SK-N-MC (cell line): ENCODE results near the gene TMEM41A.

ENCODE experiments used
- DNase-seq: peaks from one replicate; pipeline ENCODE4 v3.0.0-alpha.2; 2011; ENCODE audit warnings: low read depth, low spot score
- H3K27ac ChIP-seq: fragments of 200-600 bp; sonication (generic); 2 replicates; pipeline ENCODE4 v1.5.1; 2016; ENCODE audit warnings: mixed run types
- H3K36me3 ChIP-seq: fragments of 200-600 bp; sonication (generic); 2 replicates; pipeline ENCODE4 v1.6.1; 2017; ENCODE audit warnings: antibody characterized with exemption, low read length, mixed read lengths; ENCODE audit not compliant: insufficient read depth
- H3K4me3 ChIP-seq: fragments of 200-600 bp; sonication (generic); 2 replicates; pipeline ENCODE4 v1.5.1; 2016
- H3K9ac ChIP-seq: fragments of 200-600 bp; sonication (generic); 2 replicates; pipeline ENCODE4 v1.8.0; 2017; ENCODE audit warnings: mixed run types, mixed read lengths; ENCODE audit not compliant: insufficient read length
- H3K9me3 ChIP-seq: fragments of 200-600 bp; sonication (generic); 2 replicates; pipeline ENCODE4 v1.6.1; 2017; ENCODE audit warnings: low read depth, mild to moderate bottlenecking, antibody characterized with exemption, low read length, moderate library complexity, mixed read lengths
- EZH2 ChIP-seq: fragments of 200-600 bp; sonication (generic); IDR thresholded peaks from one replicate; pipeline ENCODE4 v1.6.1; 2017; ENCODE audit warnings: antibody characterized with exemption
- FOXP2 ChIP-seq: optimal IDR thresholded peaks from 2 replicates; pipeline ENCODE3; 2011; ENCODE audit warnings: mild to moderate bottlenecking, moderate library complexity; ENCODE audit not compliant: insufficient read depth; ENCODE audit errors: extremely low read length, control extremely low read depth
- POLR2AphosphoS5 ChIP-seq: IDR thresholded peaks from 2 replicates; pipeline ENCODE4 v1.6.1; 2012; ENCODE audit warnings: mild to moderate bottlenecking, low read depth, low read length, borderline replicate concordance

TMEM41A gene

DNA sequence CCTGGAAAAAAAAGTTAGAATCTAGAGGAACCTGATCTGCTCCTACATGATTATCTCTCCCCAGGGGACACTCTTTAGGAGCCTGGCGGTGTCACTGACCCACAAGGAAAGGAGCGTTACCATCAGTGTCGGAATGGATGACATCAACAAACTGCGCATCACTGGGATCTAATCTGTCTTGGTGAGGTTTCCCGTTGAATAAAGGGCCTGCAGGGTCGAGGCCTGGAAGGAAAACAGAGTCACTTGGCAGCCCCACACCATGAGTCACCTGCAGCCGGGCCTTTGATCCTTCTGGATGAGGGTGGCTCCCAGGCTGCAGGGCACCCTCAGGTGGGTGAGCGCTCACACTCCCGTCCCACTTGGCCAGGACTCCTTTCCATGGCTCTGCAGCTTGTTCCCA, 28.5 kb upstream of the TMEM41A start:
- no peaks in the 10 kb centered on the region for H3K36me3 ChIP-seq
- no peak overlapping the region for H3K9ac ChIP-seq
- no peak overlapping the region for H3K4me3 ChIP-seq
- no peak for DNase-seq
- no peak overlapping the region for H3K27ac ChIP-seq
- TF ChIP-seq POLR2AphosphoS5 = no peak
- TF ChIP-seq FOXP2 = no peak
- H3K9me3 ChIP-seq = no peaks in the 10 kb centered on the region

DNA sequence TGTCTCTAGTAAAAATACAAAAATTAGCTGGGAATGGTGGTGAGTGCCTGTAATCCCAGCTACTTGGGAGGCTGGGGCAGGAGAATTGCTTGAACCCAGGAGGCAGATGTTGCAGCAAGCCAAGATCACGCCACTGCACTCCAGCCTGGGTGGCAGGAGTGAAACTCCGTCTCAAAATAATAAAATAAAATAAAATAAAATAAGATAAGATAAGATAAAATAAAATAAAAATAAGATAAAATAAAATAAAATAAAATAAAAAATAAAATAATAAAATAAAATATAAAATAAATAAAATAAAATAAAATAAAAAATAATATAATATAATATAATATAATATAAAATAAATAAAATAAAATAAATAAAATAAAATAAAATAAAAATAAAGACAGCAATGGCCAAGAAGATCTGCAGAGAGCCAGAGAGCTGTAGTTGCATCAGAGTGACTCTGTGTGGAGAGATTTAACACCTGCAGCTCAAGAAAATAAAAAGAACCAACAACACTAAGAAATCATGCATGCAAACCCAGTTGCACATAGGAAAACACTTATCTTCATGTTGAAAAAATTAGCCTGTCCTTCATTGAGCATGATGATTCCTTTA, 27.6 kb upstream of the TMEM41A start:
- Histone ChIP-seq H3K27ac (no peak overlapping the region), H3K9ac (no peak overlapping the region), H3K9me3 (no peaks in the 10 kb centered on the region), H3K4me3 (no peak overlapping the region), H3K36me3 (no peaks in the 10 kb centered on the region)
- TF ChIP-seq POLR2AphosphoS5 = no peak
- no peak for TF ChIP-seq FOXP2
- no peak for TF ChIP-seq EZH2
- no peak for DNase-seq

DNA sequence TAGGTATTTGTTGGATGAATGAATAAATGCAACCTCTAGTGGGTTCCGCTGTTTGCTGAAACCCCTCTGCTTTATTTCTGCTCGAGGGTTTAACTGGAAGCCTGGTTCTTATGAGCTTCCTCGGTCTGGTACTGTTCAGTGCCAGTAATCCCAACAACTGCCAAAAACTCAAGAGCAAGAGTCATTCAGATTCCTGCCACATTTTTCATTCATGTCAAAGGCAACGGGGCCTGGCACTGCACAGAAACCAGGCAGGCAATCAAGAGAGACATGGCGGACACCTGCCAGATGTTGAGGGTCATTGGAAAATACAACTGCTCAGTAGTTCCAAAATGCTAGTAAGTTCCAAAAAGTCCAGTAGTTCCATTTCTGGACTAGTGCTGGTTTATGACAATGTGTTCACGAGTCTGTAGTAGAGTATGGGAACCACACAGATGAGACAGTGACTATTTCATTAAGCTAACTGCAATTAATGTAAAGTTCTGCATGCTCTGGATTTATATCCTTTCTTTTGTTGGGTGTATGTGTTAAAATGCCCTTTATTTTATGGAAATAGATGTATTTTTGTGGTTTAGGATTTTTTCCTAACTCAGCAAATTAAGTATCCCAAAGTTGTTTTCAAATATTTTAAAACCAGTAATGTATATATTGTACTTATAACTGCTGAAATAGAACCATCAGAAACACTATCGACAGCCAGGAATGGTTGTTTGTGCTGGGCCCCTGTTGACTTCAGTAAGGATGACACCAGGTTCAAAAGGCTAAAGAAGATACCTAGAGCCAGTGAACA, 22.7 kb upstream of the TMEM41A start:
- H3K9ac ChIP-seq = no peak overlapping the region
- no peaks in the 10 kb centered on the region for H3K36me3 ChIP-seq
- H3K4me3 ChIP-seq = no peak overlapping the region
- no peaks in the 10 kb centered on the region for H3K9me3 ChIP-seq
- TF ChIP-seq POLR2AphosphoS5 = no peak
- TF ChIP-seq EZH2 = no peak
- TF ChIP-seq FOXP2 = no peak
- no peak for DNase-seq
- H3K27ac ChIP-seq = no peak overlapping the region

DNA sequence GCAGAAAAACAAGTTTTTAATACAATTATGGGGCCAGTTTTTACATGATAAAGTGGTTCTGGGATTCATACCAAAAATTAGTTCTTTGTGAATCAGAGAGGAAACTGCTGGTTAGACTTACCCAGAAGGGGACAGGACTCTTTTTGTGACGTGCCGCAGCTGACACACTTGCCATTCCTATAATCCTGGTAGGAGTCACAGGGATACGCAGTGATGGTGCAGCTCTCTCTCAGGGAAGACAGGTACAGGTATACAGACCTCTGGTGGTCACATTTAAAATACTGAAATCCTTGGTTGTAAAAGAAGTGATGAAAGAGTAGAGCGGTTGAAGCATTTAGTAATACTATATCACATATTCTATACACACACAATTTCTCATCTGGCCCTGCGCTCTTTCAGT, 20.2 kb upstream of the TMEM41A start:
- no peaks in the 10 kb centered on the region for H3K36me3 ChIP-seq
- H3K4me3 ChIP-seq = no peak overlapping the region
- DNase-seq = no peak
- H3K27ac ChIP-seq = no peak overlapping the region
- H3K9me3 ChIP-seq = no peaks in the 10 kb centered on the region
- H3K9ac ChIP-seq = no peak overlapping the region
- no peak for TF ChIP-seq EZH2
- no peak for TF ChIP-seq FOXP2
- TF ChIP-seq POLR2AphosphoS5 = no peak

DNA sequence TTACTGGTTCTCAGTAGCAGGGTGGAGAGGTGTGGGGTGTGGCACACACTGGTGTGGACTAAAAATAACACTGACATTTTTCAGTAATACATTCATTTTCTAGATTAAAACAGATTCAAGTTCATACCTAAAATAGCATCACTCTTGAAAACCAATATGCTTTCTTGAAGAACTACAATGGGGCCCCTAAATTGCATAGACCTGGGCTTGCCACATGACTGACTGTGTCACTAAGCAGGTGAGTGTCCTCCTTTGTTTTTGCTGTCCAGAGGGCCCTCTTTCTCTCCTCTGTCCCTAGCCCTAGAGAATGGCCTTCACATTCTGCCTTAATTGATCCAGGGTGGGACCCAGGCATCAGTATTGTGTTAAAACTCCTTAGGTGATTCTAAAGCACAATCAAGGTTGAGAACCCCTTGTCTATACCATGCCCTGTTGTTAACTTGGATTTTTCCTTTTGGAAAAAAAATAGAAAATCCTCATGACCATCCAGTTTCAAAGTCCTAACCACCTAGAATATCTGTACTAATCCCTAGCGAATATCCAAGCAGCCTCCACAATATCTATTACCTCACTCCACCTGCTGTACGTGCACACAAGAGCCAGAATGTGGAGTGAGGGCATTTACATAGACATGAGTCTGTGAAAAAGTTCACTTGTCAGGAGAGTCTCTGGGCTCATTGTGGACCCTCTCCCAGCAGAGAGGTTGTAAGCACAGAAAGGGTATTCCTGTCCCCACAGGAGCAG, 18.7 kb upstream of the TMEM41A start:
- no peak overlapping the region for H3K27ac ChIP-seq
- H3K36me3 ChIP-seq = no peaks in the 10 kb centered on the region
- DNase-seq = no peak
- no peak overlapping the region for H3K4me3 ChIP-seq
- TF ChIP-seq POLR2AphosphoS5 (no peak), EZH2 (no peak), FOXP2 (no peak)
- no peaks in the 10 kb centered on the region for H3K9me3 ChIP-seq
- H3K9ac ChIP-seq = no peak overlapping the region

DNA sequence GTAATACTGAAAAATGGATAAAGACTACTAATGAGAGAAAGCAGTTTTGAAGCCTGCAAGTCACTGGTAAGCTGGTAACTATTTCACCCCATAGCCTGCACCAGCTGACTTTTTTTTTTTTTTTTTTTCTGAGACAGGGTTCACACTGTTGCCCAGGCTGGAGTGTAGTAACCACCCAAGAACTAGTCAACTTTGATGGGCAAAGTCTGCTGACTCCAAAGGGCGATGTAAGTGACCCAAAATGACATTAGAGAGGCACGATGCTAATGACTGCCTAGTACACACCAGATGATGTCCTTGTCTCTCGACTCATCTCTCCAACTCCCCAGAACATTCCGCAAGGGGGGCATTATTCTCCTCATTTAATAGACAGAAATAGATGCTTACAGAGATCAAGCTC, 12.9 kb upstream of the TMEM41A start:
- Histone ChIP-seq H3K36me3 (no peaks in the 10 kb centered on the region), H3K9ac (no peak overlapping the region), H3K9me3 (no peaks in the 10 kb centered on the region), H3K4me3 (no peak overlapping the region), H3K27ac (no peak overlapping the region)
- DNase-seq = no peak
- TF ChIP-seq POLR2AphosphoS5 = no peak
- TF ChIP-seq FOXP2 = no peak
- no peak for TF ChIP-seq EZH2

DNA sequence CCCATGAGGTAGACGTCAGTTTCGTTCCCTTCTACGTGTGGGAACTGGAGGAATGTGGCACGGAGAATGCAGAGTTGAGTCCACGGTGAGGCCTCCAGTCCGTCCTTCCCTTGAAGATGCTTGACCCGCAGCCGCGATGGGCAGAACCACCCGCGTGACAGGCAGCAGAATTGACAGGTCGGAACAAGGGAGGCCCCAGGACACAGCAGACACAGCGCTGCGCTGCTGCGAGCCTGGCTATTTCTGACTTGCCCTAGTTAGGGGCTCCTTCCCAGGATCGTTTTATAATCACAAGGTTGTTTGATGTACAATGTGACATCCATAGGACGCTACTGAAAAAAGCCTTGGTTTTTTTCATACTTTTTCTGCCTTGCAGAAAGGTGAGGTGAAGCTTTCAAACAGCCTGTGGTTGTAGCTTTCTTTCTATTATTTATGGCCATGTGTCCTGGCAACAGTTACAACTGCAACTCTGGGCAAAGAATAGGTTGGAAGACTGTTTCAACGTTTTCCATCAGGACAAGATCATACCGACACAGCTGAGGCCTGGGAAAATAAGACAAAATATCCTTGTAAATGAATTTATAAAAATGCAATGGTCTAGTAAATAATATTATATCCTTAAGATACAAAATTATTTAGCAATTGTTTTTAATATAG, 9.6 kb upstream of the TMEM41A start:
- Histone ChIP-seq H3K4me3 (no peak overlapping the region), H3K27ac (no peak overlapping the region), H3K36me3 (no peaks in the 10 kb centered on the region), H3K9ac (no peak overlapping the region), H3K9me3 (no peaks in the 10 kb centered on the region)
- TF ChIP-seq POLR2AphosphoS5 (no peak), FOXP2 (no peak), EZH2 (no peak)
- DNase-seq = no peak

DNA sequence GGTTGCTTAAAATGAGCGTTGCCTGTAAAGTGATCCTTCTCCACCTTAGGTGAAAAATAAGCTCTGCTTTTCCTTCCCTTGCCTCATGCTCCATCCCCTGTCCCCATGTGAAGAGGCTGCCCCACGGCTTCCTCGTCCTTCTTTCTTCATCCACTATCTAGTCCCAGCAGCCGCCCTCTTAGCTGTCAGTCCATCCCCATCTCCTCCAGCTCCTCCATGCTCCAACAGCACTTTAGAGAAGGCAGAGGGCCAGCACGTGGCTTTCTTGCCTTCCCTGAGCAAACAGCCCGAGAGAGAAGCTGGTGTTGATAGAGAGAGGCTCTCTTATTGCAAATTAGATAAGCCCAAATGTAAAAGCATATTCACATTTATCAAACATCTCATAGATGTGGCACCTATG, 9.0 kb upstream of the TMEM41A start:
- Histone ChIP-seq H3K9ac (no peak overlapping the region), H3K36me3 (no peaks in the 10 kb centered on the region), H3K9me3 (no peaks in the 10 kb centered on the region), H3K27ac (no peak overlapping the region), H3K4me3 (no peak overlapping the region)
- no peak for DNase-seq
- TF ChIP-seq POLR2AphosphoS5 (no peak), FOXP2 (no peak), EZH2 (no peak)

DNA sequence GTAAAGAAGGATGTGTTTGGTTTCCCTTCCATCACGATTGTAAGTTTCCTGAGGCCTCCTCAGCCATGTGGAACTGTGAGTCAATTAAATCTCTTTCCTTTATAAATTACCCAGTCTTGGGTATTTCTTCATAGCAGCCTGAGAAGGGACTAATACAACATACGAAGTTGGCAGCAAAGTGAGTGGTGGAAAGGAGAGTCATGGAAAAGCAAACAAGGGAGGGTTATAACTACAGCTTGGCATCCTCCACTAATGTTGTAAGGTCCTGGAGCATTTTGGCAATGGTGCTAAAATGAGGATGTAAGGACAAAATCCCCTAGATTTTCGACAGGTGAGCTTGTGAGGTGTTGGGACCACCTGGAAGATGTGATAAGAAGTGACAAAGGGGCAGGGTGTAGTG, 5.8 kb upstream of the TMEM41A start:
- DNase-seq = no peak

More for the DNA sequence above, 5.8 kb upstream of the TMEM41A start:
- TF ChIP-seq EZH2 = no peak
- no peak for TF ChIP-seq POLR2AphosphoS5
- no peak for TF ChIP-seq FOXP2
- Histone ChIP-seq H3K36me3 (no peaks in the 10 kb centered on the region), H3K4me3 (no peak overlapping the region), H3K9ac (no peak overlapping the region), H3K9me3 (no peaks in the 10 kb centered on the region), H3K27ac (no peak overlapping the region)
